Liver (tissue), 9 donors: Measurements from ENCODE around the gene TFCP2. TPM values are rescaled to one million over a fixed set of nuclear protein-coding genes. Genes with fewer than 3 reads are reported as not detected.

Experiments used
- DNase-seq: peaks from one replicate; pipeline ENCODE4 v3.0.0-alpha.2; 2017; ENCODE audit warnings: low spot score
- H3K27ac ChIP-seq, 2 donors: one replicate each; pipeline ENCODE4 v1.7.0; 2013; ENCODE audit warnings: inconsistent platforms in 2 of 2, low read length in 2 of 2, control low read depth in 1 of 2, low read depth in 1 of 2, mild to moderate bottlenecking in 1 of 2
- H3K27me3 ChIP-seq, 4 donors: one replicate each; pipeline versions ENCODE4 v1.6.1 to v1.7.0; 2013; ENCODE audit warnings: low read length in 3 of 4, inconsistent platforms in 1 of 4, mild to moderate bottlenecking in 1 of 4, moderate library complexity in 1 of 4; ENCODE audit not compliant: control insufficient read depth in 4 of 4, insufficient read depth in 4 of 4
- H3K36me3 ChIP-seq, 4 donors: one replicate each; pipeline versions ENCODE4 v1.6.1 to v1.7.0; 2013; ENCODE audit warnings: low read length in 3 of 4, mild to moderate bottlenecking in 3 of 4, low read depth in 1 of 4, moderate library complexity in 1 of 4; ENCODE audit not compliant: control insufficient read depth in 4 of 4, insufficient read depth in 3 of 4
- H3K4me1 ChIP-seq, 4 donors: one replicate each; pipeline versions ENCODE4 v1.6.1 to v1.7.0; 2013; ENCODE audit warnings: low read length in 3 of 4, mild to moderate bottlenecking in 3 of 4, moderate library complexity in 1 of 4; ENCODE audit not compliant: control insufficient read depth in 4 of 4, insufficient read depth in 4 of 4
- H3K4me3 ChIP-seq, 3 donors: one replicate each; pipeline versions ENCODE4 v1.6.1 to v1.7.0; 2013; ENCODE audit warnings: low read length in 3 of 3, control low read depth in 1 of 3, low read depth in 1 of 3, mild to moderate bottlenecking in 1 of 3
- H3K9ac ChIP-seq, 2 donors: one replicate each; pipeline ENCODE4 v1.7.0; 2013; ENCODE audit warnings: low read length in 2 of 2, mild to moderate bottlenecking in 2 of 2, moderate library complexity in 2 of 2, control low read depth in 1 of 2, low read depth in 1 of 2
- H3K9me3 ChIP-seq, 4 donors: one replicate each; pipeline versions ENCODE4 v1.6.1 to v1.7.0; 2013; ENCODE audit warnings: low read length in 3 of 4; ENCODE audit not compliant: control insufficient read depth in 4 of 4
- ATF3 ChIP-seq: IDR thresholded peaks from 2 replicates; pipeline ENCODE4 v1.6.1; 2016; ENCODE audit warnings: antibody characterized with exemption
- EGR1 ChIP-seq, 2 donors: IDR thresholded peaks; 2 replicates each; pipeline ENCODE4 v1.6.1; 2016 to 2018; ENCODE audit warnings: antibody characterized with exemption in 2 of 2, low read depth in 2 of 2
- FOXA1 ChIP-seq: IDR thresholded peaks from 2 replicates; pipeline ENCODE4 v1.6.1; 2016; ENCODE audit warnings: antibody characterized with exemption
- FOXA2 ChIP-seq: IDR thresholded peaks from 2 replicates; pipeline ENCODE4 v1.6.1; 2016; ENCODE audit warnings: antibody characterized with exemption
- GABPA ChIP-seq, 2 donors: IDR thresholded peaks in 1 of 2; conservative IDR thresholded peaks in 1 of 2; 2 replicates each; pipeline ENCODE4 v1.6.1; 2016; ENCODE audit warnings: antibody characterized with exemption in 2 of 2, mild to moderate bottlenecking in 1 of 2, moderate library complexity in 1 of 2
- HNF4A ChIP-seq, 2 donors: conservative IDR thresholded peaks; 2 replicates each; pipeline ENCODE4 v1.6.1; 2016; ENCODE audit warnings: antibody characterized with exemption in 2 of 2, mild to moderate bottlenecking in 2 of 2
- HNF4G ChIP-seq: IDR thresholded peaks from 2 replicates; pipeline ENCODE4 v1.6.1; 2016; ENCODE audit warnings: antibody characterized with exemption
- JUND ChIP-seq, 2 donors: IDR thresholded peaks; 2 replicates each; pipeline ENCODE4 v1.6.1; 2016; ENCODE audit warnings: antibody characterized with exemption in 2 of 2
- NR2F2 ChIP-seq: IDR thresholded peaks from 2 replicates; pipeline ENCODE4 v1.6.1; 2016; ENCODE audit warnings: antibody characterized with exemption
- RAD21 ChIP-seq, 2 donors: IDR thresholded peaks; 2 replicates each; pipeline ENCODE4 v1.6.1; 2016; ENCODE audit warnings: antibody characterized with exemption in 2 of 2, mild to moderate bottlenecking in 2 of 2
- RXRA ChIP-seq, 2 donors: IDR thresholded peaks; 2 replicates each; pipeline ENCODE4 v1.6.1; 2017 to 2018; ENCODE audit warnings: antibody characterized with exemption in 2 of 2, mild to moderate bottlenecking in 1 of 2
- SP1 ChIP-seq: IDR thresholded peaks from 2 replicates; pipeline ENCODE4 v1.6.1; 2018; ENCODE audit warnings: antibody characterized with exemption, mild to moderate bottlenecking
- TAF1 ChIP-seq: conservative IDR thresholded peaks from 2 replicates; pipeline ENCODE4 v1.6.1; 2016; ENCODE audit warnings: antibody characterized with exemption, mild to moderate bottlenecking
- YY1 ChIP-seq: IDR thresholded peaks from 2 replicates; pipeline ENCODE4 v1.6.1; 2016; ENCODE audit warnings: antibody characterized with exemption, mild to moderate bottlenecking
- WGBS: extraction: QIAGEN DNeasy Blood & Tissue Kit; methylation state at CpG from one replicate; pipeline ENCODE4 v1.1.7; 2013; 5-methylcytosine and 5-hydroxymethylcytosine counted together
- polyA plus RNA-seq, 2 donors: library from polyadenylated mRNA; stranded (reverse) in 1 of 2; unstranded in 1 of 2; fragments of 200-250 nt in 1 of 2; fragments of >200 nt in 1 of 2; fragmentation: Nextera tagmentation in 1 of 2; extraction: Ambion mirVana in 1 of 2; gene quantifications; one replicate each; pipeline versions ENCODE4 v1.2.1 to v1.2.3, GENCODE V29; 2013 to 2015
- total RNA-seq, 2 donors: library from RNA; depleted of rRNA; stranded (reverse); fragments of >200 nt; gene quantifications; one replicate each; pipeline ENCODE4 v1.2.3, GENCODE V29; 2014
- TF ChIP-seq, protein P1 (sequence below): IDR thresholded peaks from 2 replicates; pipeline ENCODE4 v1.6.1; 2016; ENCODE audit warnings: antibody characterized with exemption
- TF ChIP-seq, protein P2 (sequence below): fragments of 150-350 bp; IDR thresholded peaks from 2 replicates; pipeline ENCODE4 v1.5.1; 2017; ENCODE audit warnings: improper control_type of control experiment, low read depth, low read length; ENCODE audit not compliant: missing input control
- TF ChIP-seq, protein P3 (sequence below): IDR thresholded peaks from 2 replicates; pipeline ENCODE4 v1.6.1; 2016; ENCODE audit warnings: antibody characterized with exemption
- TF ChIP-seq, protein P4 (sequence below): IDR thresholded peaks from 2 replicates; pipeline ENCODE4 v1.6.1; 2016; ENCODE audit warnings: antibody characterized with exemption, mild to moderate bottlenecking
- donor health status: healthy.
- donor health status: healthy.
- donor health status: healthy.
- donor health status: healthy.
- donor health status: healthy.

The TFCP2 gene
- total and polyA plus RNA-seq, 4 donors = 1.6 to 8.6 (median 5.1) TPM

GRCh38 chr12:51076236-51076930 is 96.6 kb downstream of the TFCP2 start:
- Histone ChIP-seq H3K27me3 (no peaks in the 10 kb centered on the region), H3K4me1 (peaks cover 0 to 2% (median 0%) of the 10 kb centered on the region in 4 donors), H3K27ac (no peak overlapping the region), H3K36me3 (peaks cover 0 to 7% (median 3%) of the 10 kb centered on the region in 4 donors), H3K9me3 (no peaks in the 10 kb centered on the region), H3K4me3 (no peak overlapping the region), H3K9ac (no peak overlapping the region)
- TF ChIP-seq ATF3 (no peak), GABPA (IDR thresholded peaks at IDR 0.05 in 1 of 2, conservative IDR thresholded peaks at IDR 0.05 in 1 of 2) (no peak), EGR1 (IDR thresholded peaks at IDR 0.05; ENCODE audit: low read depth in 2 of 2) (no peak), HNF4A (conservative IDR thresholded peaks at IDR 0.05) (no peak), RXRA (IDR thresholded peaks at IDR 0.05) (no peak), FOXA1 (no peak), FOXA2 (no peak), NR2F2 (no peak), SP1 (no peak), JUND (IDR thresholded peaks at IDR 0.05) (no peak), YY1 (no peak), RAD21 (IDR thresholded peaks at IDR 0.05) (no peak), TAF1 (no peak), HNF4G (no peak)
- TF ChIP-seq, protein P1, sequence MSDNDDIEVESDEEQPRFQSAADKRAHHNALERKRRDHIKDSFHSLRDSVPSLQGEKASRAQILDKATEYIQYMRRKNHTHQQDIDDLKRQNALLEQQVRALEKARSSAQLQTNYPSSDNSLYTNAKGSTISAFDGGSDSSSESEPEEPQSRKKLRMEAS = no peak
- TF ChIP-seq, protein P2, sequence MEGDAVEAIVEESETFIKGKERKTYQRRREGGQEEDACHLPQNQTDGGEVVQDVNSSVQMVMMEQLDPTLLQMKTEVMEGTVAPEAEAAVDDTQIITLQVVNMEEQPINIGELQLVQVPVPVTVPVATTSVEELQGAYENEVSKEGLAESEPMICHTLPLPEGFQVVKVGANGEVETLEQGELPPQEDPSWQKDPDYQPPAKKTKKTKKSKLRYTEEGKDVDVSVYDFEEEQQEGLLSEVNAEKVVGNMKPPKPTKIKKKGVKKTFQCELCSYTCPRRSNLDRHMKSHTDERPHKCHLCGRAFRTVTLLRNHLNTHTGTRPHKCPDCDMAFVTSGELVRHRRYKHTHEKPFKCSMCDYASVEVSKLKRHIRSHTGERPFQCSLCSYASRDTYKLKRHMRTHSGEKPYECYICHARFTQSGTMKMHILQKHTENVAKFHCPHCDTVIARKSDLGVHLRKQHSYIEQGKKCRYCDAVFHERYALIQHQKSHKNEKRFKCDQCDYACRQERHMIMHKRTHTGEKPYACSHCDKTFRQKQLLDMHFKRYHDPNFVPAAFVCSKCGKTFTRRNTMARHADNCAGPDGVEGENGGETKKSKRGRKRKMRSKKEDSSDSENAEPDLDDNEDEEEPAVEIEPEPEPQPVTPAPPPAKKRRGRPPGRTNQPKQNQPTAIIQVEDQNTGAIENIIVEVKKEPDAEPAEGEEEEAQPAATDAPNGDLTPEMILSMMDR = no peak
- TF ChIP-seq, protein P3, sequence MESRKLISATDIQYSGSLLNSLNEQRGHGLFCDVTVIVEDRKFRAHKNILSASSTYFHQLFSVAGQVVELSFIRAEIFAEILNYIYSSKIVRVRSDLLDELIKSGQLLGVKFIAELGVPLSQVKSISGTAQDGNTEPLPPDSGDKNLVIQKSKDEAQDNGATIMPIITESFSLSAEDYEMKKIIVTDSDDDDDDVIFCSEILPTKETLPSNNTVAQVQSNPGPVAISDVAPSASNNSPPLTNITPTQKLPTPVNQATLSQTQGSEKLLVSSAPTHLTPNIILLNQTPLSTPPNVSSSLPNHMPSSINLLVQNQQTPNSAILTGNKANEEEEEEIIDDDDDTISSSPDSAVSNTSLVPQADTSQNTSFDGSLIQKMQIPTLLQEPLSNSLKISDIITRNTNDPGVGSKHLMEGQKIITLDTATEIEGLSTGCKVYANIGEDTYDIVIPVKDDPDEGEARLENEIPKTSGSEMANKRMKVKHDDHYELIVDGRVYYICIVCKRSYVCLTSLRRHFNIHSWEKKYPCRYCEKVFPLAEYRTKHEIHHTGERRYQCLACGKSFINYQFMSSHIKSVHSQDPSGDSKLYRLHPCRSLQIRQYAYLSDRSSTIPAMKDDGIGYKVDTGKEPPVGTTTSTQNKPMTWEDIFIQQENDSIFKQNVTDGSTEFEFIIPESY = no peak
- TF ChIP-seq, protein P4, sequence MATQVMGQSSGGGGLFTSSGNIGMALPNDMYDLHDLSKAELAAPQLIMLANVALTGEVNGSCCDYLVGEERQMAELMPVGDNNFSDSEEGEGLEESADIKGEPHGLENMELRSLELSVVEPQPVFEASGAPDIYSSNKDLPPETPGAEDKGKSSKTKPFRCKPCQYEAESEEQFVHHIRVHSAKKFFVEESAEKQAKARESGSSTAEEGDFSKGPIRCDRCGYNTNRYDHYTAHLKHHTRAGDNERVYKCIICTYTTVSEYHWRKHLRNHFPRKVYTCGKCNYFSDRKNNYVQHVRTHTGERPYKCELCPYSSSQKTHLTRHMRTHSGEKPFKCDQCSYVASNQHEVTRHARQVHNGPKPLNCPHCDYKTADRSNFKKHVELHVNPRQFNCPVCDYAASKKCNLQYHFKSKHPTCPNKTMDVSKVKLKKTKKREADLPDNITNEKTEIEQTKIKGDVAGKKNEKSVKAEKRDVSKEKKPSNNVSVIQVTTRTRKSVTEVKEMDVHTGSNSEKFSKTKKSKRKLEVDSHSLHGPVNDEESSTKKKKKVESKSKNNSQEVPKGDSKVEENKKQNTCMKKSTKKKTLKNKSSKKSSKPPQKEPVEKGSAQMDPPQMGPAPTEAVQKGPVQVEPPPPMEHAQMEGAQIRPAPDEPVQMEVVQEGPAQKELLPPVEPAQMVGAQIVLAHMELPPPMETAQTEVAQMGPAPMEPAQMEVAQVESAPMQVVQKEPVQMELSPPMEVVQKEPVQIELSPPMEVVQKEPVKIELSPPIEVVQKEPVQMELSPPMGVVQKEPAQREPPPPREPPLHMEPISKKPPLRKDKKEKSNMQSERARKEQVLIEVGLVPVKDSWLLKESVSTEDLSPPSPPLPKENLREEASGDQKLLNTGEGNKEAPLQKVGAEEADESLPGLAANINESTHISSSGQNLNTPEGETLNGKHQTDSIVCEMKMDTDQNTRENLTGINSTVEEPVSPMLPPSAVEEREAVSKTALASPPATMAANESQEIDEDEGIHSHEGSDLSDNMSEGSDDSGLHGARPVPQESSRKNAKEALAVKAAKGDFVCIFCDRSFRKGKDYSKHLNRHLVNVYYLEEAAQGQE = no peak
- no peak for DNase-seq
- 87% methylated on average over 10 of the region's 10 CpGs for WGBS
